ENCODE measurements around the gene SFTA2. TPM values are rescaled to one million over a fixed set of nuclear protein-coding genes. Genes with fewer than 3 reads are reported as not detected.

Gene SFTA2
- total RNA-seq, 1 experiment from 2014 or later, result not detected

- Histone ChIP-seq H3K4me3 (ENCODE audit: low read depth, low read length, poor library complexity, severe bottlenecking) (no peak overlapping the region), H3K27ac (ENCODE audit: low read depth, low read length, poor library complexity, severe bottlenecking) (no peak overlapping the region), H3K36me3 (ENCODE audit: insufficient read depth, low read length, poor library complexity, severe bottlenecking) (peaks cover 41% of the 10 kb centered on the region), H3K4me1 (ENCODE audit: insufficient read depth, low read length, poor library complexity, severe bottlenecking) (no peaks in the 10 kb centered on the region), H3K27me3 (replicated peaks; ENCODE audit: insufficient read depth, low read depth, low read length, poor library complexity) (no peaks in the 10 kb centered on the region), H3K9me3 (ENCODE audit: low read depth, low read length, poor library complexity, severe bottlenecking) (no peaks in the 10 kb centered on the region)
- no peak for TF ChIP-seq EZH2 (IDR thresholded peaks at IDR 0.05; ENCODE audit: borderline replicate concordance, low read depth, low read length, poor library complexity, severe bottlenecking)
- TF ChIP-seq, protein P1, sequence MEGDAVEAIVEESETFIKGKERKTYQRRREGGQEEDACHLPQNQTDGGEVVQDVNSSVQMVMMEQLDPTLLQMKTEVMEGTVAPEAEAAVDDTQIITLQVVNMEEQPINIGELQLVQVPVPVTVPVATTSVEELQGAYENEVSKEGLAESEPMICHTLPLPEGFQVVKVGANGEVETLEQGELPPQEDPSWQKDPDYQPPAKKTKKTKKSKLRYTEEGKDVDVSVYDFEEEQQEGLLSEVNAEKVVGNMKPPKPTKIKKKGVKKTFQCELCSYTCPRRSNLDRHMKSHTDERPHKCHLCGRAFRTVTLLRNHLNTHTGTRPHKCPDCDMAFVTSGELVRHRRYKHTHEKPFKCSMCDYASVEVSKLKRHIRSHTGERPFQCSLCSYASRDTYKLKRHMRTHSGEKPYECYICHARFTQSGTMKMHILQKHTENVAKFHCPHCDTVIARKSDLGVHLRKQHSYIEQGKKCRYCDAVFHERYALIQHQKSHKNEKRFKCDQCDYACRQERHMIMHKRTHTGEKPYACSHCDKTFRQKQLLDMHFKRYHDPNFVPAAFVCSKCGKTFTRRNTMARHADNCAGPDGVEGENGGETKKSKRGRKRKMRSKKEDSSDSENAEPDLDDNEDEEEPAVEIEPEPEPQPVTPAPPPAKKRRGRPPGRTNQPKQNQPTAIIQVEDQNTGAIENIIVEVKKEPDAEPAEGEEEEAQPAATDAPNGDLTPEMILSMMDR (conservative IDR thresholded peaks at IDR 0.05; ENCODE audit: low read depth, low read length), result no peak
- DNase-seq (ENCODE audit: low spot score), result no peak
- POLR2A ChIA-PET (ENCODE audit: low non-redundant PET), result no interaction called here
- intact Hi-C loops (cut with micrococcal nuclease; ENCODE audit: unreplicated experiment), result no loop called here
- BruUV-seq (replicated peaks), result no TSS peak
- CTCF ChIA-PET, result no interaction called here
These were observed 9.5 kb downstream of the SFTA2 start for GRCh38 chr6:30922447-30922852.

DNA sequence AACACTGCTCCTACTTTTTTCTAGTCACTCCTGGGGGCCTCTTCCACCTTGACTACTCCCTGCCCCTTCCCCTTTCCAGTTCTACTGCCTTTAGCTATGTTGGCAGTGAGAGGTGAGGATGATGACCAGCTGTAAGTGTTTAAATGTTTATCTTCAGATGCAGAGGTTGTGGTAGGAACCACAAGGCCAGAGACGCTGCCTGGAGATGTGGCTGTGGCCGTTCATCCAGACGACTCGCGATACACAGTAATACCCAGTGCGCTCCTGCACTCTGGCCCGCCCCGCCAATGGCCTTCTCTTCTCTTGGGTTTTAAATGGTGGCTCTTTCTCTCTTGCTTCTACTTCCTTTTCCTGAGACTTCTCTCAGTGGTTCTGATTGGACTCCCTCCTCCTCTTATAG lies 13.3 kb downstream of the SFTA2 start:
- ChIA-PET POLR2A (ENCODE audit: low non-redundant PET) (no interaction called here), CTCF (interaction anchor here (0.6 to 0.9 kb wide), 2 partner anchors 168 to 461 kb away, joined by 3 to 6 read pairs; no protein-coding TSS in a partner anchor)
- Histone ChIP-seq H3K9me3 (ENCODE audit: low read depth, low read length, poor library complexity, severe bottlenecking) (no peaks in the 10 kb centered on the region), H3K27me3 (replicated peaks; ENCODE audit: insufficient read depth, low read depth, low read length, poor library complexity) (no peaks in the 10 kb centered on the region), H3K4me1 (ENCODE audit: insufficient read depth, low read length, poor library complexity, severe bottlenecking) (peaks cover 10% of the 10 kb centered on the region), H3K36me3 (ENCODE audit: insufficient read depth, low read length, poor library complexity, severe bottlenecking) (peaks cover 35% of the 10 kb centered on the region), H3K27ac (ENCODE audit: low read depth, low read length, poor library complexity, severe bottlenecking) (no peak overlapping the region), H3K4me3 (ENCODE audit: low read depth, low read length, poor library complexity, severe bottlenecking) (no peak overlapping the region)
- BruUV-seq (replicated peaks), result no TSS peak
- TF ChIP-seq, protein P1 (conservative IDR thresholded peaks at IDR 0.05; ENCODE audit: low read depth, low read length), result no peak
- TF ChIP-seq EZH2 (IDR thresholded peaks at IDR 0.05; ENCODE audit: borderline replicate concordance, low read depth, low read length, poor library complexity, severe bottlenecking), result no peak
- no peak for DNase-seq (ENCODE audit: low spot score)
- intact Hi-C loops (cut with micrococcal nuclease; ENCODE audit: unreplicated experiment), result no loop called here

DNA sequence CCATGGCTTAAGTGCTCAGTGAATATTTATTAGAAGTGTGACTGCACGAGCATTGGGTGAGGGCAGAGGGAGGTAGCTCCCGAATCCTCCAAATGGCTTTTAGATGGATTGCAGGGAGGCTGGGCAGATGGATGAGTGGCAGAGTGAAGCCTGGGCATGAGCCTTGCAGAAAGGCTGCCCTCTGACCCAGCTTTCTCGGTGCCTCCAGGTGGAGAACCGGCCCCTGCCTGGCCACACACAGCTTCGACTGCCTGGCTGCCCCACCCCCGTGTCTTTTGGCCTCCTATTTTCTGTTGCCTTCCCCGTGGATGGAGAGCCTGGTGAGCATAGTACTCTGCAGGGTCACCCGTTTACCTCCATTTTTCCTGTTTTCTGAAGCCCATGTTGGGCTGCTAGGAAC lies 14.5 kb downstream of the SFTA2 start:
- H3K4me1 ChIP-seq (ENCODE audit: insufficient read depth, low read length, poor library complexity, severe bottlenecking), result peaks cover 13% of the 10 kb centered on the region
- BruUV-seq (replicated peaks), result no TSS peak
- no peak overlapping the region for H3K27ac ChIP-seq (ENCODE audit: low read depth, low read length, poor library complexity, severe bottlenecking)
- H3K36me3 ChIP-seq (ENCODE audit: insufficient read depth, low read length, poor library complexity, severe bottlenecking), result peaks cover 27% of the 10 kb centered on the region
- POLR2A ChIA-PET (ENCODE audit: low non-redundant PET), result no interaction called here
- TF ChIP-seq EZH2 (IDR thresholded peaks at IDR 0.05; ENCODE audit: borderline replicate concordance, low read depth, low read length, poor library complexity, severe bottlenecking), result no peak
- TF ChIP-seq, protein P1 (conservative IDR thresholded peaks at IDR 0.05; ENCODE audit: low read depth, low read length), result no peak
- CTCF ChIA-PET, result interaction anchor here (0.7 to 1.2 kb wide), 3 partner anchors 50 to 153 kb away, joined by 3 to 5 read pairs (median 4); no protein-coding TSS in a partner anchor
- H3K4me3 ChIP-seq (ENCODE audit: low read depth, low read length, poor library complexity, severe bottlenecking), result no peak overlapping the region
- no peak for DNase-seq (ENCODE audit: low spot score)
- no peaks in the 10 kb centered on the region for H3K27me3 ChIP-seq (replicated peaks; ENCODE audit: insufficient read depth, low read depth, low read length, poor library complexity)
- no peaks in the 10 kb centered on the region for H3K9me3 ChIP-seq (ENCODE audit: low read depth, low read length, poor library complexity, severe bottlenecking)
- intact Hi-C loops (cut with micrococcal nuclease; ENCODE audit: unreplicated experiment), result no loop called here

Data from A673 (cell line).